Sigmoid colon (tissue), 4 donors: Measurements from ENCODE around the gene KCTD2.

Experiments used
- CTCF ChIP-seq, 4 experiments: fragments of 450-650 bp in 3 of 4; fragments of 200-600 bp in 1 of 4; IDR thresholded peaks; one replicate each; pipeline ENCODE4 v1.5.1; 2016 to 2019; ENCODE audit warnings: antibody characterized with exemption in 4 of 4, mild to moderate bottlenecking in 3 of 4, moderate library complexity in 2 of 4
- EP300 ChIP-seq, 4 donors: sonication (generic); formaldehyde crosslinking; IDR thresholded peaks; one replicate each; pipeline ENCODE4 v1.6.1; 2017; ENCODE audit warnings: antibody characterized with exemption in 4 of 4
- POLR2A ChIP-seq, 2 donors: fragments of 450-650 bp; IDR thresholded peaks; one replicate each; pipeline ENCODE4 v1.6.1; 2016; ENCODE audit warnings: antibody characterized with exemption in 2 of 2, mild to moderate bottlenecking in 2 of 2, moderate library complexity in 2 of 2
- POLR2AphosphoS5 ChIP-seq, 4 donors: sonication (generic); formaldehyde crosslinking; IDR thresholded peaks; one replicate each; pipeline ENCODE4 v1.6.1; 2017; ENCODE audit warnings: antibody characterized with exemption in 4 of 4

- TF ChIP-seq POLR2AphosphoS5 (IDR thresholded peaks at IDR 0.05) (no peak), CTCF (IDR thresholded peaks at IDR 0.05) (no peak), POLR2A (IDR thresholded peaks at IDR 0.05) (no peak), EP300 (IDR thresholded peaks at IDR 0.05) (no peak)
Observed at GRCh38 chr17:75039238-75039637, 7.8 kb upstream of the KCTD2 start.
